GM21381 (cell line): Measurements from ENCODE around the gene FOXD4L6.
"Not testable (repeated sequence)": the region's sequence is repeated elsewhere in the genome, so short reads cannot be mapped to it uniquely, and the experiment has no call there.

ENCODE experiments used
- ATAC-seq: cut with Tn5 transposase; IDR thresholded peaks from one replicate; pipeline ENCODE4 v1.9.1; 2021; ENCODE audit warnings: mild to moderate bottlenecking, moderate library complexity; ENCODE audit not compliant: unreplicated experiment

The FOXD4L6 gene

GRCh38 chr9:41104542-41104941 is 23.9 kb downstream of the FOXD4L6 start:
- ATAC-seq = not testable (repeated sequence)

GRCh38 chr9:41100508-41100907 is 28.0 kb downstream of the FOXD4L6 start:
- ATAC-seq = not testable (repeated sequence)

DNA sequence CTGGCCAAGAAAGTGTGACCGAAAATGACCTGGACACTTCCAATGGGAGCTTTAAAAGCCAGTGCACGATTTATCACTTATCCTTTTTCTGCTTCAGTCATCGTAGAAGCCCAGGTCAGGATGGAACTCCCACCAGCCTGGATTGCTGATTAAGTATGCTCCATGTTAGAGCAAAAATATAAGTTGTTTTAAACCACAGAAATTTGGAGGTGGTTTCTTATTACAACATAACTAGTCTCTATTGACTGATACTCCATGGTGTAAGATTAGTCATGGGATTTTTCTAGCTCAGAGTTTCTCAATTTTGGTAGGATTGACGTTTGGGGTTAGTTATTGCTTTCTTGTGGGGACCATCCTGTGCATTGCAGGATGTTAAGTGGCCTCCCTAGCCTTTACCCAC is 29.7 kb downstream of the FOXD4L6 start:
- not testable (repeated sequence) for ATAC-seq

GRCh38 chr9:41095060-41095459 is 33.4 kb downstream of the FOXD4L6 start:
- ATAC-seq = not testable (repeated sequence)

- ATAC-seq = not testable (repeated sequence)
These were observed 34.3 kb downstream of the FOXD4L6 start for GRCh38 chr9:41094010-41094773.

- ATAC-seq = not testable (repeated sequence)
These were observed 37.6 kb downstream of the FOXD4L6 start for GRCh38 chr9:41090922-41091321.

DNA sequence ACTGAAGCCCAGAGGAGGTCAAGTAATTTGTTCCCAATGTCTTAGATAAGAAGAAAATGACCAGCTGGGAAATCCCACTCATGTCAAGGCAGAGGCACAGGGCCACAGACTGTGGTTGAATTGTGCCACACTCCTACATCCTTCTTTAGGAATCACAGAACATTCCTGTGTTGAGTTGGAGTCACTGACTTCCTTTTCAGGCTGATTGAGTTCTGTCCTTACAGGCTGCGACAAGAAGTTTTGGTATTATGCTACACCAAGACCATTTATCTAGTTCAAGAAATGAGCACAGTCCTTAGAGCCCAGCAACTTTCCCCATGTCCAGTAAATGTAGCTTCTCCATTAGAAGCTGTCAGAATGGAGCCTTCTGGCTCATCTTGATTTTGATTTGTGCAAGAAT is 38.1 kb downstream of the FOXD4L6 start:
- ATAC-seq = not testable (repeated sequence)

DNA sequence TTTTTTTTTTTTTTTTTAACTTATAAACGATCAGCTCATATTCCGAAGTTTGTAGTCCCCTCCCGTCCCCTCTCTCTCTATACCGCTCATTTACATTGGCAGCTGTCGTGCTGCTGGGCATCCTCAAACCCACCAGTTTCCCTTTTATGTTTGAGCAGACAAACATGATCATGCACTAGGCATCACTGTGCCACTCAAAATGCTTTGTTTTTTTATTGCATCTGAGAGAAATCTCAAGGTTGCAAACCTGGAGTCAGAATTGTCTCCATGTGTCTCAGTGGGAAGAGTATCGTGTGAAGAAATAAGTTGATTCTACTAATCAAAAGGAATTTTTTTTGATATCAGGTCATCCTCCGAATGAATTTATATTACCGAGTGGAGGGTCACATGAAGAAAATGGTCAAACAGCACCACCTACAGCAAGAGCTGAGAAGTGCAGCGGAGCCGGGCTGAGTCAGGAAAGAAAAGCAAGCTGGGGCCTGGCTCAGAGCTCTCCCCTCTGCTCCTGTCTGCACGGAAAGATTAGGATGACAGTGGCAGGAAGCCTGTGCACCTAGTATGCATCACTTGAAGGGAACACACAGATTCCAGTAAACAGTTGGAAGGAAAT is 39.9 kb downstream of the FOXD4L6 start:
- ATAC-seq = peak; percentile 75

GRCh38 chr9:41087929-41088328 is 40.6 kb downstream of the FOXD4L6 start:
- not testable (repeated sequence) for ATAC-seq

GRCh38 chr9:41087157-41087780 is 41.2 kb downstream of the FOXD4L6 start:
- not testable (repeated sequence) for ATAC-seq

DNA sequence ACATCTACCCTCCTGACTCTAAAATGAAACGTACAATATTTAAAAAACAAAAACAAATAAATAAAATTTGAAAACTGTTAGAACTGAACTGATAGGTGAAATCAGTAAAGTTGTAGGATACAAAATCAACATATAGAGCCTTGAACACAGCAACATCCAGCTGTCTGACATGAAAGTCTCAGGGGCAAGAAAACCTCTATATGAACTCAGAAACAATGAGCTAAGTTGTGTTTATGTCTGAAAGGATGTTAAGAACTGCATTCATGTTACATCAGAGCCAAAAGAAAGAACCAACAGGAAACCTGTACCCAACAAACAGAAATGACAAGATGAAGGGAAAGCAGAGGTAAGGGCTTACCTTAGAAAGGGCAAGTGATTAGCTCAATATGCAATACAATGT is 41.8 kb downstream of the FOXD4L6 start:
- not testable (repeated sequence) for ATAC-seq

- not testable (repeated sequence) for ATAC-seq
These were observed 42.3 kb downstream of the FOXD4L6 start for GRCh38 chr9:41086215-41086614.

DNA sequence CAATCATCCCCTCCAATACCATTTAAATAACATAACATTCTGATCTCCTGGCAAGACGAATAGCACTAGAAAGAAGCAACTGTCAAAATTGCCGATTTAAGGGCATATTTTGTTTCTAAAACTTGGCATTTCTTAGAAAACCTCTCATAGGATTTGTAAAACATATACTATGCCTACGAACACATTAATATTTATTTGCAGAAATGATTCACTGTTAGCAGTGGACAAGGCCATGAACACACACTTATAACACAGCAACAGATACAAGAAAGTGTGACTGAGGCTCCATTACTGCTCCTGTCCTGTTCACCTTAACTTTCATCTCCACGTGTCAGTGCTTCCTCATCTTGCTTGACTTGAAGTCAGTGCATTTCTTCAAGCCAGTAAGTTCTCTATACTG is 46.1 kb downstream of the FOXD4L6 start:
- ATAC-seq = not testable (repeated sequence)

DNA sequence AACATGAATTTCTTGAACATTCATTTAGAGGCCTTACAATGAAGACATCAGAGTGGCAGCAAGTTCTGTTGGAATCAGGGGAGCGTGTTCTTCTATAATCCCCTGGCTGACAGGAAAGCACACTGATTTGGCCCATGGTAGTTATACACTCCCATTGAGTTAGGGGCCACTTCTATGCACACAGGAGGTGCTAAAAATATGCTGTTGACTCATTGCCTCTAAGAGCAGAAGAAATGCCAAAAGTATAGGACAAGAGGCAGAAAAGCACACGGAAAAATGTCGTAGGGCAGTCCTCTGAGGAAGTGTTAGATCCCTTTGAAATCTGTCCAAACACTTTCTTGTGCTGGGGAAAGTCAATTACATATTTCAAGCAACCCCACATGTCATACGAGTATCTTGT is 49.0 kb downstream of the FOXD4L6 start:
- ATAC-seq = not testable (repeated sequence)

DNA sequence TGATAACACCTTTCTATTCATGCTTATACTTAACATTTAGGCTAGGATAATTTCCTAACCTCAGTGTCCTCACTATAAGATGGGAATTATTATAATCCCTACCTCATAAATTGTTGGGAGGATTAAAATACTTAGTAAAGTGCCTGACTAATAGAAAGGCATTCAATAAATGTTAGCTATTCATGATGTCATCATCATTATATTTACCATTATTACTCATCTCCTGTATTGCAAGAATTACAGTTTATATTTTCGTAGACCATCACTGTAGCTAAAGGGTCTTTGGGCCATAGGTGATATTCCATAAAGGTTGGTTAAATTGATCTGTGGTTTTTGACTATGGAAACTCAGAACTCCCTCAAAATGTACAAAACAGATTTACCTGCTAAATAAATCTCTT is 50.9 kb downstream of the FOXD4L6 start:
- not testable (repeated sequence) for ATAC-seq
